T47D (cell line): ENCODE data around the gene TTC21A.
A peak's percentile ranks its signal among the peaks of the same experiment; 100 is the strongest.

Source experiments
- DNase-seq, 2 experiments: peaks; one replicate each; pipeline versions ENCODE4 v3.0.0 to v3.0.0-alpha.2; 2011 to 2012; ENCODE audit warnings: low read depth in 1 of 2, low spot score in 1 of 2
- JUND ChIP-seq: IDR thresholded peaks from 2 replicates; pipeline ENCODE4 v1.6.1; 2012; ENCODE audit warnings: low read depth
- in situ Hi-C: cut with HindIII; loops from 2 replicates; pipeline ENCODE4 v1.10.0; 2016; ENCODE audit warnings: low sequenced_read_pairs, low pct_unique_long_range_greater_than_20kb

TTC21A gene

DNA sequence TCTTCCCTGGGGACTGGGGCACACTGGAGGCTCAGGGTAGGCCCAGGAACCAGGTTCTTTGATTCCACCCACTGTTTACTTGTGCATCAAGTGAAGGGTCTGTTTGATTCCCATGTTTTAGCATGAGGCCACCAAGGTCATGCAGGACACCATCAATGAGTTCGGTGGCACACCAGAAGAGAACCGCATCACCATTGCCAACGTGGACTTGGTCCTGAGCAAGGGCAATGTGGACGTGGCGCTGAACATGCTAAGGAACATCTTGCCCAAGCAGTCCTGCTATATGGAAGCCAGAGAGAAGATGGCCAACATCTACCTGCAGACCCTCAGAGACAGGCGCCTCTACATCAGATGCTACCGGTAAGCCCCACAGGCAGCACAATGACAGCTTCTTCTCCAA, 21.5 kb downstream of the TTC21A start:
- in situ Hi-C loops = no loop called here
- no peak for DNase-seq

DNA sequence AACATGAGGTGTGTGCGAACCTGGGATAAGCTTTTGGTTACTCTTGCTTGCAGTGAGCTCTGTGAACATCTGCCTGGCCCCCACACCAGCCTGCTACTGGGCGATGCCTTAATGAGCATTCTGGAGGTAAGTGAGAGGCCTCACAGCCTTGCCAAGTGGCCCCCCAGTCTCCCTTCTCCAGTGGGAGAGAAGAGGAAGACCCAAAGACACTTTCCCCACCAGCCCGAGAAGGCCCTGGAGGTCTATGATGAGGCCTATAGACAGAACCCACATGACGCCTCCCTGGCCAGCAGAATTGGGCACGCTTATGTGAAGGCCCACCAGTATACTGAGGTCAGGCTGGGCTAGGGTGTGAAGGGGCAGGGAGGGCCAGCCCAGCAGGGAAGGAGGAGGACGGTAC, 22.5 kb downstream of the TTC21A start:
- no peak for TF ChIP-seq JUND
- in situ Hi-C loops = no loop called here
- no peak for DNase-seq

More for the DNA sequence above, 21.5 kb downstream of the TTC21A start:
- no peak for TF ChIP-seq JUND

DNA sequence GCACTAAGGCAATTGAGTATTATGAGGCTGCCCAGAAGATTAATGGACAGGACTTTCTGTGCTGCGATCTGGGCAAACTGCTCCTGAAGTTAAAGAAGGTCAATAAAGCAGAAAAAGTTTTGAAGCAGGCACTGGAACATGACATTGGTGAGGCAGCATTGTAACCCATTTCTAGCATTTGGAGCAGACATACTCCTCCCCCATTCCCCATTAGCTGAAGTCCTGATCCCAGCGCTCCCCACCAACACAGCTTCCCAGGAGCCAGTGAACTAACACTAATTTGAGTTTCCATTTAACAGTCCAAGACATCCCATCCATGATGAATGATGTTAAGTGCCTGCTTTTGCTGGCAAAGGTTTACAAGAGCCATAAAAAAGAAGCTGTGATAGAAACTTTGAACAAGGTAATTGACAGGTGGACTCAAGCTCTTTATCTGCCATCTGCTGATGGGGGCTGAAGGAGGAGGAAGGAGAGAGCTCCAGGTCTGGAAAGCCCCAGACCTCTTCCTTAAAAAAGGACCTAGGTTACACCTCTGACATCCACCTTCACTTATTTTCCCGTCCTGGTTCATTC, 23.3 kb downstream of the TTC21A start:
- in situ Hi-C loops = no loop called here
- no peak for TF ChIP-seq JUND
- no peak for DNase-seq

DNA sequence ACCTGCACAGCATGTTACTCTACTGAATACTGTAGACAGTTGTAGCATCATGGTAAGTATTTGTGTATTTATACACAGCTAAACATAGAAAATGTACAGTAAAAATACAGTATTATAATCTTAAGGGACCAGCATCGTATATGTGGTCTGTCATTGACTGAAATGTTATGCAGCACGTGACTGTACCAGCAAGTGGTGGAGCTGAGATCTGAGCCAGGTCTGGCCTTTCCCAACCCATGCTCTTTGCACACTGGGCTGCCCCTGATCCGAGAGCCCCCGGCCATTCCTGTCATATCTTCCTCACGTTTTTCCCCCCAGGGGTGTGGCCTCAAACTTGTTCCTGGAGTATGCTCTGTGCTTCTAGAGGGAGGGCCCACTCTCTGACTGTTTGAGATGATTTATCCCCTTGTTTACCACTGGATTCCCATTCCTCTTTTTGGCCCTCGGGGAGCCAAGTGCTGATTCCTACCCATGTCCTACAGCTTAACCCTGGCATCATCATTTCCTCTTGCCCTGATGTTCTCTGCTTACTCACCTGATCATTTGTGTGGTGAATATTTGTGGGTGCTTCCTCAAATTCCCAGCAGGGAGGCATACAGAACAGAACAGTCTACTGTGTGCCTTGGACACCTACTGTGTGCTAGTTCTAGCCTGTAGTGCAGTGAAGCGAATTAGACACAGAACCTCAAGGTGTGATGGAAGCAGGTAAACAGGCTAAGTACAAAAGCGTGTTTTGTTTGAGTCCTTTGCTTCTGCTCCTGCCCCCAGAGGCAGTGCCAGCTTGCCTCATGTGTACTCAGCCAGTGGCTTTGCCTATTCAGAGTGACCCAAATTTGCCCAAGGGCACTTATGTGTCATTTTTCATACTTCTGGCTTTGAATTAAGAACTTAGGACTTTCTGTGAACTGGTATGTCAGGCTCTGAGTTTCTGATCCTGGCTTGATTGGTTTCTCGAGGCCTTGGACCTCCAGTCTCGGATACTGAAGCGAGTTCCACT, 24.9 kb downstream of the TTC21A start:
- in situ Hi-C loops = no loop called here
- TF ChIP-seq JUND = no peak
- DNase-seq = peak; percentile 47 to 90

DNA sequence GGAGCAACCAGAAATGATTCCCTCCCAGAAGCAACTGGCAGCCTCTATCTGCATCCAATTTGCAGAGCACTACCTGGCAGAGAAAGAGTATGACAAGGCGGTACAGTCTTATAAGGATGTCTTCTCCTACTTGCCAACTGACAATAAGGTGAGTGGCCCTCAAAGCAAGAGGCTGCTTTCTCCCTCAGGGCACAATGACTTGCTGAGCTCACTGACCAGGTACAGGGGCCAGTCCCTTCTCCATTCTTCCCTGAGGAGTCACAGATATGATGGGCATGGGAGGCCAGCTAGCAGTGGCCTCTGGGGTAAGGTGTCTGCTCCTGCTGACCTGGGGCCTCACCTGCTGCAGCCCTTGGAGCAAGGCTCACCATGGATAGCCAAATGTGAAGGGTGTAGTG, 25.6 kb downstream of the TTC21A start:
- in situ Hi-C loops = no loop called here
- DNase-seq = peak in 1 of 2 experiments; percentile 30
- TF ChIP-seq JUND = no peak

DNA sequence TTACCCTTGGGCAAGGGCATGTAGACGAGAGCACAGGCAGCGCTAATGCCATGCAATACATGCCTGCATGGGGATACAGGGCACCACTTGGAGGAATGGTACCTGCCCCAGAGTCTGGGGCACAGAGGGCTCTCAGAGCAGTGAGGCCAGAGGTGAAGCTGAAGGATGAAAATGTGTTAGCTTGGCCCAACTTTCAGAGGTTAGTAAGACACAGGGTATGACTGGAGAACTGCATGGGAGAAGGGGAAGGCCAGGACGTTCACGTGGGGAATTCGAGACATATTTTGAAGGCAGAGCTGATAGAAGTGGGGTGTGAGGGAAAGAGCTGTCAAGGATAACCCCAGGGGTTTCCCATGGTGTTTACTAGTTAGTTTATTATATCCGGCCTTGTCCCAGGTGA, 26.3 kb downstream of the TTC21A start:
- in situ Hi-C loops = no loop called here
- no peak for DNase-seq
- no peak for TF ChIP-seq JUND

DNA sequence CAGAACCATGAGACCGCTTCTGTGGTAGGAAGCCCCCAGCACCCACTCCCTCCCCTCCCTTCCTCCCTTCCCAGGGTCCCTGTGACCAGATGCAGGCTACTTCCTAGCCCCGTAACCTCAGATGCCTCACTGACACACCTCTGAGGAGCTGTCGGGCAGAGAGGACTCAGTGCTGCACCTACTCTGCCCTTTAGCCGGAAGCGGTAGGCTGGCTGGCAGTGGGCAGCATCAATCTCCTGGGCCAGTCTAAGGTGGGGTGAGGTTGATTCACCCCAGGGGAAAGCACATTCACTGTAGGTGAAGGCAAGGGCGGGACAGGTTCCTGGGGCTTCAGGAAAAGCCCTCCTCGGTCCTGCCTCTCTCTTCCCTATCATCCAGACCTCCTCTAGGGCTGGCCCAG, 26.8 kb downstream of the TTC21A start:
- no peak for TF ChIP-seq JUND
- no peak for DNase-seq
- in situ Hi-C loops = no loop called here

DNA sequence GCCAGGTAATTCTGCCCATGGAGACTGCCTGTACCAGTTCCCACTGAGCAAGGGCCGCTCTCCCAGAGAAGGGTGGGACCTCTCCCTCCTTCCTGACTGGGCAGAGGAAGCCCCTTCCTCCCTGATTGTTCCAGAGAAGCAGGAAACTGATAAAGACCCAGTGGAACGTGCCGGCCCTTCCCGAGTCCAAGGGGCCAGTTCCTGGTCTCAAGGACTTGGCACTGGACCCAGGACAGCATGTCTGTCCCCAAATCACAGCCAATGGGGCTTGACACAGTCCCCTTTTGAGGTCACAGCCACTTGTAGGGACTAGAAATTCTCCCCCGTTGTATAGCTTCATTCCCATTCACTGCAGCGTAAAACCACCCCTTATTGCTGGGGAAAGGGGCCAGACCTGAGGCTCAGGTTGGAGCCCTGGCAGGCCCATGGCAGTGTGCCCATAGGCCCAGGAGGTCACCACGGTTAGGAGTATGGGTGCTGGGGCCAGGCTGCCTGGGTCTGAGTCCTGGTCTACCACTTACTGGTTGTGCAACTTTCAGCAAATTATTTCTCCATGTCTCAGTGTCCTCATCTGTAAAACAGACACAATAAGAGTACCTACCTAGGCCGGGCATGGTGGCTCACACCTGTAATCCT, 27.8 kb downstream of the TTC21A start:
- no peak for TF ChIP-seq JUND
- DNase-seq = no peak
- in situ Hi-C loops = no loop called here

DNA sequence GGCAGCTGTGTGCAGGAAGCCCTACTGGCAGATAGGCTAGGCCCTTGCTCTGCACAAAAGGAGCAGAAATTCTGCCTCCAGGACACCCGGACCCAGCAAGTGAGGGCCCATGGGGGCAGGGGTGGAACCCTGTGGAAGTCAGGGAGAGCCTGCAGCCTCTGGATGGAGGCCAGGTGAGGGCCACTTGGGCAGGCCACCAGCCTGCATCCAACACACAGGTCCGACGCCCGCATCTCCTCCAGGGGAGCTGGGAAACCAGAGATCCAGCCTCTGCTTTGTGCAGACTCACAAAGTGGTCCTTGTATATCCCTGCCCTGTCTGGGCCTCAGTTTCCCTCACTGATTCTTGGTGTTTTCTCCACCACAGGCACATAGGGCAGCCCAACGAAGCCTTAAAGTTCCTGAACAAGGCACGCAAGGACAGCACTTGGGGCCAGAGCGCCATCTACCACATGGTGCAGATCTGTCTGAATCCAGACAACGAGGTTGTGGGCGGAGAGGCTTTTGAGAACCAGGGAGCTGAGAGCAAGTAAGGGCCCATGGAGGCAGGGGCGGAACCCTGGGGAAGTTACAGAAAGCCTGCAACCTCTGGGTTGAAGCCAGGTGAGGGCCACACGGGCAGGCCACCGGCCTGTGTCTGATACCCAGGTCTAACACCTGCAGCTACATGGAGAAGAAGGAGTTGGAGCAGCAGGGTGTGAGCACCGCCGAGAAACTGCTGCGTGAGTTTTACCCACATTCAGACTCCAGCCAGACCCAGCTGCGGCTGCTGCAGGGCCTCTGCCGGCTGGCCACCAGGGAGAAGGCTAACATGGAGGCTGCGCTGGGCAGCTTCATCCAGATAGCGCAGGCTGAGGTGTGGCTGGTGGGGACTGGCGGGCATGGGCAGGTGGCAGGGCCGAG, 29.3 kb downstream of the TTC21A start:
- in situ Hi-C loops = no loop called here
- no peak for DNase-seq
- no peak for TF ChIP-seq JUND

DNA sequence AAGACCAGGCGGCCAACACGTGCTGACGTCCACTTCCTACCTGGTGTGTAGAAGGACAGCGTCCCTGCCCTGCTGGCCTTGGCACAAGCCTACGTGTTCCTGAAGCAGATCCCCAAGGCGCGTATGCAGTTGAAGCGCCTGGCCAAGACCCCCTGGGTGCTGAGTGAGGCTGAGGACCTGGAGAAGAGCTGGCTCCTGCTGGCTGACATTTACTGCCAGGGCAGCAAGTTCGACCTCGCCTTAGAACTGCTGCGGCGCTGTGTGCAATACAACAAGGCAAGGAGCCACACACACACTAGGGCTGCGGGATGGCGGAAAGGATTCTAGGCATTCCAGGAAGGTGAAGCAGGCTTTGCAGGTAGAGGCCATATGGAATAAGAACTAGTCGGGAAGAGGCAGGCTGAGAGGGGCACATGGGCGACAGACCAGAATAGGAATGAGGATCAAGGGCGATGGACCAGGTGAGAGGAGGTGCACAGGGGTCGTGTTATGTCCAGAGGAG, 30.0 kb downstream of the TTC21A start:
- in situ Hi-C loops = no loop called here
- no peak for TF ChIP-seq JUND
- no peak for DNase-seq

DNA sequence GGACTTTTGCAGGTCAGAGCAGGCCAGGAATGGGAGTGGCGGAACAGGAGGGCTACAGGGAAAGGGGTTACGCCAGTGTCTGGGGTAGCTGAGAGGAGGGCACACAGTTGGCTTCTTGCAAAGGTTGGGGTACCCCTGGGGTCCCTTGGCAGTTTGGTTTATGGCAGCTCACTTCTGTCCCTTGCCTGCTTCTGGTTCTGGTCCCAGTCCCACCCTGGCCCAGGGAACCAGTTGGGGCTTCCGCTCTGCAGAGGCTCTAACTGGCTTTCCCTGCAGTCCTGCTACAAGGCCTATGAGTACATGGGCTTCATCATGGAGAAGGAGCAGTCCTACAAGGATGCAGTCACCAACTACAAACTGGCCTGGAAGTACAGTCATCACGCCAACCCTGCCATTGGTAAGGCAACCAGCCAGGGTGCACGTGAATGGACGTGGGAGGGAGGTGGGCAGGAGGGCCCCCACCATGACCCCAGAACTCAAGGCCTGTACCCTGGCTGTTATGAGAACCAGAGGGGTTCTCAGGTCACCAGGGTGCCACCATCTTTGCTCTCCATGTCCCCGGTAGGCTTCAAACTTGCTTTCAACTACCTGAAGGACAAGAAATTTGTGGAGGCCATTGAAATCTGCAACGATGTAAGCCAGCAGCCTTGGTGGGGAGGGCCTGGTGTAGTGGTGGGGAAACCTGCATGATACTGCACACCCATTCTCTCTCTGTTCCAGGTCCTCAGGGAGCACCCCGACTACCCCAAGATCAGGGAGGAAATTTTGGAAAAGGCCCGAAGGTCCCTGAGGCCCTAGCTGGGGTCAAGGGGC, 30.7 kb downstream of the TTC21A start:
- no peak for TF ChIP-seq JUND
- in situ Hi-C loops = no loop called here
- no peak for DNase-seq
